Subcutaneous abdominal adipose tissue (tissue), 5 donors: ENCODE results near the gene F10.

Source experiments
- H3K27ac ChIP-seq: one replicate; pipeline ENCODE4 v1.7.0; 2013; ENCODE audit warnings: low read depth, mild to moderate bottlenecking, inconsistent platforms, low read length, moderate library complexity
- H3K27me3 ChIP-seq, 5 donors: one replicate each; pipeline ENCODE4 v1.7.0; 2013; ENCODE audit warnings: low read length in 5 of 5, inconsistent platforms in 1 of 5; ENCODE audit not compliant: control insufficient read depth in 5 of 5, insufficient read depth in 4 of 5
- H3K36me3 ChIP-seq, 5 donors: one replicate each; pipeline ENCODE4 v1.7.0; 2013; ENCODE audit warnings: low read length in 5 of 5; ENCODE audit not compliant: control insufficient read depth in 5 of 5, insufficient read depth in 5 of 5
- H3K4me1 ChIP-seq, 5 donors: one replicate each; pipeline ENCODE4 v1.7.0; 2013; ENCODE audit warnings: low read length in 5 of 5, mild to moderate bottlenecking in 3 of 5, moderate library complexity in 1 of 5; ENCODE audit not compliant: control insufficient read depth in 5 of 5, insufficient read depth in 5 of 5
- H3K4me3 ChIP-seq, 5 donors: one replicate each; pipeline ENCODE4 v1.7.0; 2013; ENCODE audit warnings: low read length in 5 of 5, low read depth in 1 of 5
- H3K9ac ChIP-seq, 5 donors: one replicate each; pipeline ENCODE4 v1.7.0; 2013; ENCODE audit warnings: low read length in 5 of 5, mild to moderate bottlenecking in 4 of 5, moderate library complexity in 3 of 5
- H3K9me3 ChIP-seq, 5 donors: one replicate each; pipeline ENCODE4 v1.7.0; 2013; ENCODE audit warnings: low read length in 5 of 5; ENCODE audit not compliant: control insufficient read depth in 5 of 5
- donor health status: healthy.
- donor health status: healthy.
- donor health status: healthy.
- donor health status: healthy.
- donor health status: healthy.

The F10 gene

DNA sequence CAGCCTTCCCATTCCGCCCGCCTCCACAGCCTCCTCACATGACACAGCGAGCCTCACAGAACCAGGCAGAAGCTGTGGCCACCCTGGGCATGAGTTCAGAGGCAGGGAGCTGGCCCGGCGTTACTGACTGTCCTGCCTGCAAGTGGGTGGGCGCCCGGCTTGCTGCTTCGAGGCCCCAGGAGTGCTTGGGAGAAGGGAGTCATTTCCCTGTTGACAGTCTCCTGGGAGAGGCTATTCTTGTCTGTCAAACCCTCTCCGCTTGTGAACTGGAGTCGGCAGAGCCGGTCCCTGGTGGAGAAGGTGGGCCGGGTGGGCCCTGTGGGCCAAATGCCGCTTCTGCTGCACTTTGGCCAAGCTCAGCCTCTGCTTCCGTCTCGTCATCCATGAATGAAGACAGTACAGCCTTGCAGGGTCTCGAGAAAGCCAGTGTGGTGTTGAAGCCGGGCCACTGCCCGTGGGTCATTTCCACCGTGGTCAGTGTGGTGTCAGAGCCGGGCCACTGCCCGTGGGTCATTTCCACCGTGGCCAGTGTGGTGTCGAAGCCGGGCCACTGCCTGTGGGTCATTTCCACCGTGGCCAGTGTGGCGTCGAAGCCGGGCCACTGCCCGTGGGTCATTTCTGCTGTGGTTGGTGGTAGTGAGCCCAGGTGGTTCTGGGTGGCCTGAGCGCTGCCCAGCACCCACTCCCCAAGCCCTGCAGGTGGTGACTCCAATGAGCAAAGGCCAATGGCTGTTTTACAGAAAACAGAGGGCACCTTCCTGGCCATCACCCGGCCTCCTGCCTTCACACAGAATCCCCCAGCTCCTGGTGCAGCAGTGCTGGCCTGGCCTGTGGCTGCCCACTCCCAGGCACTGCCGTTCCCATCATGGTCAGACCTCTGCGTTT lies 30.5 kb upstream of the F10 start:
- no peak overlapping the region for H3K27ac ChIP-seq

GRCh38 chr13:113092776-113093579 lies 29.6 kb upstream of the F10 start:
- H3K9ac ChIP-seq: no peak overlapping the region
- H3K36me3 ChIP-seq: peaks cover 0 to 55% (median 48%) of the 10 kb centered on the region in 5 donors
- no peaks in the 10 kb centered on the region for H3K9me3 ChIP-seq
- no peak overlapping the region for H3K27ac ChIP-seq
- peaks cover 3 to 21% (median 17%) of the 10 kb centered on the region in 5 donors for H3K27me3 ChIP-seq
- no peaks in the 10 kb centered on the region for H3K4me1 ChIP-seq
- no peak overlapping the region for H3K4me3 ChIP-seq

More for the DNA sequence above, 30.5 kb upstream of the F10 start:
- no peaks in the 10 kb centered on the region for H3K4me1 ChIP-seq
- no peaks in the 10 kb centered on the region for H3K9me3 ChIP-seq
- H3K27me3 ChIP-seq: peaks cover 3 to 19% (median 13%) of the 10 kb centered on the region in 5 donors
- peaks cover 0 to 62% (median 50%) of the 10 kb centered on the region in 5 donors for H3K36me3 ChIP-seq
- H3K4me3 ChIP-seq: no peak overlapping the region
- no peak overlapping the region for H3K9ac ChIP-seq

DNA sequence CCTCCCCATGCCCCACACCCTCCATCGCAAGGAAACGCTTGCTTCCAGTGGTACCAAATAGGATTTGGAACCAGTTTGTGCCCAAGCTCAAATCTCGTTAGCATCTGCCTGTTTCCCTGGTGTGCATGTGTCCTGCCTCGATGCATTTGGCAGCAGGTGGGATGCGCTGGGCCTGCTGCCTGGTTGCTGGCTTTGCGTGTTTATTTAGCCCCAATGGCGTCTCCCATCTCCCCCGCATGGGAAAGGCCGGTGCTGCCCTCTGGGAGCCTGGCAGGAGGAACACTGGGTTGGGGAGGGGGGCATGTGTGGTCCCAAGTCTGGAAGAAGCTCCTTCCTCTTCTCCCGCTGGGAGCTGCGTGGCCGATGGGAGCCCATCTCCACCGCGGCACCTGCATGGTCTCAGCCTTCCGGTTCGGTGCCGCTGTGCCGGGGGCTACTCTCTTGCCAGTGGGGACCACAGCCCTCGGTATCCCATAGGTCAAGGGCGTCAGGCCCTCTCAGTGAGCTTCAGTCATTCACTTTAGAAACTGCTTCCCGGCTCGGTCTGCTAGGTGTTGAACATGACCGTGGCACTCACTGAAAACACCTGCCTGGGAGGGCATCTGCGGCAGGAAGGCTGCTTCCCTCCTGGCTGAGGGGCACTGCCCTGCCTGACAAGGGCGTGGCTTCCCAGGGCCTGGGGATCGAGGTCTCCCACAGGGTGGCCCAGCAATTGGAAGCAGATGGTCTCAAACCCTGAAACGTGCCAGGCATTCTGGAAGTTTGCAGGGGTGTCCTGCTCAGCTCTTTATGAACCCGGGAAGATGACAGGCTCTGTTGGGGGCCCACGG lies 28.8 kb upstream of the F10 start:
- Histone ChIP-seq H3K36me3 (peaks cover 0 to 54% (median 46%) of the 10 kb centered on the region in 5 donors), H3K27ac (no peak overlapping the region), H3K27me3 (peaks cover 3 to 26% (median 20%) of the 10 kb centered on the region in 5 donors), H3K4me3 (no peak overlapping the region), H3K9me3 (no peaks in the 10 kb centered on the region), H3K9ac (no peak overlapping the region), H3K4me1 (peaks cover 0 to 1% (median 0%) of the 10 kb centered on the region in 5 donors)

- Histone ChIP-seq H3K4me1 (peaks cover 0 to 1% (median 0%) of the 10 kb centered on the region in 5 donors), H3K36me3 (peaks cover 0 to 50% (median 43%) of the 10 kb centered on the region in 5 donors), H3K9me3 (no peaks in the 10 kb centered on the region), H3K9ac (no peak overlapping the region), H3K4me3 (no peak overlapping the region), H3K27me3 (peaks cover 3 to 31% (median 23%) of the 10 kb centered on the region in 5 donors), H3K27ac (no peak overlapping the region)
Observed at GRCh38 chr13:113094410-113094800, 28.2 kb upstream of the F10 start.

DNA sequence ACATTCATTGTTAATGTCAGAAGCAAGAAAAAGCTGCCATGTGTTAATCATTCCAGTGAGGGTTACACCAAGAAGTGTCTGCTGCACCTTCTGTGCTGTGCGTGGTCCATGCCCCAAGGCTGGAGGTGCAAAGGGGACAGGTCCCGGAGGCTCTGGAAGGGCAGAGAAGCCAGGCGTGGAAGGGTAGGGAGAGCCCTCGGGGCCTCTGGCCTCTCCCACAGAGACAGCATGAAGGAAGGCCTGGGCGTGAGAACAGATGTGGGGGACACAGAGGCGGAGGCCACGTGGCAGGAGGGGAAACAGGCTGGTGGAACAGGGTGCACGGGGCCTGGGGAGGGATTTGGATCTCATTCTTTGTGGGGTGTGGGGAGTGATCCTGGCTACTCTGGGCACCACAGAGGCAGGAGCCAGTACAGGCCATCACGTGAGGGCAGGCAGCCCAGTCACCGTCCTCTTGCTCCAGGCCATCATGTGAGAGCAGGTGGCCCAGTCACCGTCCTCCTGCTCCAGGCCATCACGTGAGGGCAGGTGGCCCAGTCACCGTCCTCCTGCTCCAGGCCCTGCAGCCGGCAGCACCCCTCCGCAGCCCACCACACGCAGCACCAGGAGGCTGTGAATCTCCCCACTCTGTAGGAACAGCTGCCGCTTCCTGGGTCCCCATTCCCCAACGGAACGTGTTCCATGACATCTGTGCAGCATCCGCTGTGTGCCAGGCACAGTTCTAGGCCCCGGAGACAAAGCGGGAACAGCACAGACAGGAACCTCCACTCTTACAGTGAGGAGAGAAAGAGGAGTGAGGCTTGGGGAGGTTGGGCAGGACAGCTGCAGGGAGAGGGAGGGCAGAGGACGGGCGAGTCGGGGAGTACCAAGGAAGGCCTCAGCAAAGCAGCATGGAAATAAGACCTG lies 27.2 kb upstream of the F10 start:
- Histone ChIP-seq H3K9me3 (no peaks in the 10 kb centered on the region), H3K36me3 (peaks cover 0 to 42% (median 36%) of the 10 kb centered on the region in 5 donors), H3K4me1 (peaks cover 0 to 1% (median 0%) of the 10 kb centered on the region in 5 donors), H3K4me3 (no peak overlapping the region), H3K27ac (no peak overlapping the region), H3K27me3 (peaks cover 3 to 31% (median 23%) of the 10 kb centered on the region in 5 donors), H3K9ac (no peak overlapping the region)

GRCh38 chr13:113096052-113096744 lies 26.4 kb upstream of the F10 start:
- peaks cover 0 to 1% (median 0%) of the 10 kb centered on the region in 5 donors for H3K4me1 ChIP-seq
- no peaks in the 10 kb centered on the region for H3K9me3 ChIP-seq
- H3K27me3 ChIP-seq: peaks cover 3 to 31% (median 23%) of the 10 kb centered on the region in 5 donors
- H3K9ac ChIP-seq: no peak overlapping the region
- peaks cover 0 to 37% (median 32%) of the 10 kb centered on the region in 5 donors for H3K36me3 ChIP-seq
- H3K27ac ChIP-seq: no peak overlapping the region
- H3K4me3 ChIP-seq: no peak overlapping the region

GRCh38 chr13:113096745-113097305 lies 25.8 kb upstream of the F10 start:
- no peak overlapping the region for H3K9ac ChIP-seq

GRCh38 chr13:113097651-113098050 lies 24.9 kb upstream of the F10 start:
- peaks cover 3 to 31% (median 23%) of the 10 kb centered on the region in 5 donors for H3K27me3 ChIP-seq
- no peak overlapping the region for H3K27ac ChIP-seq
- no peak overlapping the region for H3K4me3 ChIP-seq
- peaks cover 0 to 1% (median 0%) of the 10 kb centered on the region in 5 donors for H3K4me1 ChIP-seq
- H3K9ac ChIP-seq: no peak overlapping the region
- peaks cover 0 to 33% (median 23%) of the 10 kb centered on the region in 5 donors for H3K36me3 ChIP-seq
- no peaks in the 10 kb centered on the region for H3K9me3 ChIP-seq

More at GRCh38 chr13:113096745-113097305, 25.8 kb upstream of the F10 start:
- Histone ChIP-seq H3K27ac (no peak overlapping the region), H3K9me3 (no peaks in the 10 kb centered on the region), H3K4me1 (peaks cover 0 to 1% (median 0%) of the 10 kb centered on the region in 5 donors), H3K27me3 (peaks cover 3 to 31% (median 23%) of the 10 kb centered on the region in 5 donors), H3K4me3 (no peak overlapping the region), H3K36me3 (peaks cover 0 to 35% (median 29%) of the 10 kb centered on the region in 5 donors)
